ENCODE measurements around the gene CYTH4.

DNA sequence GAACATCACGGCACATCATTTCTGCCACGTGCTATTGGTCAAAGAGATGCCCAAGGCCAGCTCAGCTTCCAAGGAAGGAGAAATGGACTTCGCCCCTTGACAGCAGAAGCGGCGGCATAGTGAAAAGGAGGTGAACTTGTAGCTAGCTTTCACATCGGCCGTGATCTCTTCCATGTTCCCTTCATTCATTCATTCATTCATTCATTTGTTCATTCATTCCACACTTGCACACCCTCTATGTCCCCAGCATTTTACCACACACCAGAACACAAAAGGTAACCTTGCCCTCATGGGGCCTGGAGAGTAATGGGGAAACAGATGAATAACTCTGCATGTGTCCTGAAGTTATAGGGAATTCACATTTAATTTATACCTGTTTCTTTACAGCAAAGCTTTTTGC lies 1.1 kb upstream of the CYTH4 start:
- TF ChIP-seq FOXA1 (IDR thresholded peaks at IDR 0.05) (no peak), TARDBP (IDR thresholded peaks at IDR 0.05) (no peak), SP1 (IDR thresholded peaks at IDR 0.05) (no peak), ELF4 (IDR thresholded peaks at IDR 0.05) (no peak), FOXM1 (IDR thresholded peaks at IDR 0.05; ENCODE audit: borderline replicate concordance) (no peak), ARNT (IDR thresholded peaks at IDR 0.05) (no peak), BHLHE40 (IDR thresholded peaks at IDR 0.05; ENCODE audit: borderline replicate concordance) (no peak), ZNF384 (IDR thresholded peaks at IDR 0.05) (no peak), SUZ12 (IDR thresholded peaks at IDR 0.05) (no peak), NFRKB (IDR thresholded peaks at IDR 0.05) (no peak), L3MBTL2 (conservative IDR thresholded peaks at IDR 0.05) (no peak)
- TF ChIP-seq, protein P1, sequence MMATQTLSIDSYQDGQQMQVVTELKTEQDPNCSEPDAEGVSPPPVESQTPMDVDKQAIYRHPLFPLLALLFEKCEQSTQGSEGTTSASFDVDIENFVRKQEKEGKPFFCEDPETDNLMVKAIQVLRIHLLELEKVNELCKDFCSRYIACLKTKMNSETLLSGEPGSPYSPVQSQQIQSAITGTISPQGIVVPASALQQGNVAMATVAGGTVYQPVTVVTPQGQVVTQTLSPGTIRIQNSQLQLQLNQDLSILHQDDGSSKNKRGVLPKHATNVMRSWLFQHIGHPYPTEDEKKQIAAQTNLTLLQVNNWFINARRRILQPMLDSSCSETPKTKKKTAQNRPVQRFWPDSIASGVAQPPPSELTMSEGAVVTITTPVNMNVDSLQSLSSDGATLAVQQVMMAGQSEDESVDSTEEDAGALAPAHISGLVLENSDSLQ (IDR thresholded peaks at IDR 0.05) = no peak
